Suppressor macrophage (primary cell): ENCODE data around the gene WFIKKN2.

Experiments
- DNase-seq, 4 experiments: peaks; one replicate each; pipeline ENCODE4 v3.0.0-alpha.2; 2020 to 2022

WFIKKN2 gene

GRCh38 chr17:50813583-50813982, 21.8 kb upstream of the WFIKKN2 start:
- DNase-seq = no peak

DNA sequence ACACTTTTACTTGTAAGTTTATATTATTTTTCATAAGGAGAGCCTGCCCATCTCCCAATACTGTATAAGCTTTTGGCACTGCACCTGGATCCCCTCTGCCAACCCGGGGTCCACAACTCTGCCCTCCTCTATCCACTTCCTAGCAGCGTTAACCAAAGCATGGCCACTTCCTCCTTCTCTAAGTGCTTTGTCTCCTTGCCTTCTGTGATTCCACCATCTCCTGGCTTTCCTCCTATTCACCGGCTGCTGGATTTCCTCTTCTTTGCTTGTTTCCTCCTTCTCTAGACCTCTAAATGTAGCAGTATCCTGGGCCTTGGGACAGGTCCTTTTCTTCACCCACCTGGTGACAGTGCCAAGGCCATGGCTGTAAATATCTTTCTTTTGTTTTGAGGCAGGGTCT, 20.0 kb upstream of the WFIKKN2 start:
- DNase-seq = peak in 3 of 4 experiments; percentile 38 to 55 (median 51)

DNA sequence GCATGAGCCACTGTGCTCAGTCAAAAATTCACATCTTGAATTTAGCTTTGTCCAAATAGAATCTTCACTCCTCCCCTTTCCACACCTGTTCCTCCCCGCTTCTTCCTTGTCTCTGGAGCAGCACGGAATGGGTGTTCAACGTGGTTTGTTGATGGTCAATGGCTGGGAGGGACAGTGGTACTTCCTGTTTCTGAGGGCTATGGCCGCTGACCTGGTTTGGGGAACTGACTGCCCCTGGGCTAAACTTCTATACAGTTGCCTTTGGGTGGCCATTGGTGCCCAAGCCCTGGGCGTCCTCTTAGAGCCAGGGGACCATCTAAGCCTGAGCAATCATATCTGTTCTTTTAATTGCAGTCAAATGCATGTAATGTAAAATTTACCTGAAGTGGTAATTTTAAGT, 19.1 kb upstream of the WFIKKN2 start:
- DNase-seq = peak; percentile 55 to 66 (median 63)

- DNase-seq = peak; percentile 28 to 73 (median 54)
These were observed 18.3 kb upstream of the WFIKKN2 start for GRCh38 chr17:50816771-50817751.

GRCh38 chr17:50817838-50818237, 17.5 kb upstream of the WFIKKN2 start:
- no peak for DNase-seq

DNA sequence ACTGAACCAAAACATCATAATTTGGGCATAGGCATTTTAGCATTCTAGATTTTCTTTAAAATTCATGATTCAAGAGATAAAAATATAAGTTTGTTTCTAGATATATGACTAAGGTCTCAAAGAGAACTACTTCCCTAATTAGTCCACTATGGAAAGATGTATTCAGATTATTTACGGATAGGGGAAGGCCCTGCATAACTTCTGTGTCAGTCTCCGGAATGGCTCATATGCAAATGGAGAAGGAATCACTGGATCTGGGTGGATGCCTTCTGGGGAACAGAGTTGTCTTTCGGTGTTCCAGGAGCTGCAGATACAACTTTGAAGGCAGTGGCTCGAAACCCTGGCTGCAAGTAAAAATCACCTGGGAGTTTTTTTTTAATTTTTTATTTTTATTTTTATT, 17.1 kb upstream of the WFIKKN2 start:
- peak; percentile 43 to 73 (median 52) for DNase-seq

- peak; percentile 60 to 89 (median 77) for DNase-seq
These were observed 16.3 kb upstream of the WFIKKN2 start for GRCh38 chr17:50818921-50819657.

DNA sequence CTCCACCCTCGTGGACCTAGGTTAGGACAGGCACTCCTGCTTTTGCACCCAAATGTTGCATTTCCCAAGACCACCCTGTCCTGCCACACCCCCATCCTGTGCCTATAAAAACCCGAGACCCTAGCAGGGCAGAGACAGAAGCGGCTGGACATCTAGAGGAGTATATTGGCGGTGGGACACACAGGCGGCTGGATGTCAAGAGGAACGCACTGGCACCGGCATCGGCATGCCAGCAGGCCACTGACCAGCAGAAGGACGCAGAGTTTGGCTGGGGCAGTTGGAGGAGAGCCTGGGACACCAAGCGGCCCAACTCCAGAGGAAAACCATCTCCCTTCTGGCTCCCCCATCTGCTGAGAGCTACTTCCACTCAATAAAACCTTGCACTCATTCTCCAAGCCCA, 14.7 kb upstream of the WFIKKN2 start:
- no peak for DNase-seq

GRCh38 chr17:50822550-50822949, 12.8 kb upstream of the WFIKKN2 start:
- DNase-seq = no peak

GRCh38 chr17:50824429-50824828, 11.0 kb upstream of the WFIKKN2 start:
- no peak for DNase-seq

DNA sequence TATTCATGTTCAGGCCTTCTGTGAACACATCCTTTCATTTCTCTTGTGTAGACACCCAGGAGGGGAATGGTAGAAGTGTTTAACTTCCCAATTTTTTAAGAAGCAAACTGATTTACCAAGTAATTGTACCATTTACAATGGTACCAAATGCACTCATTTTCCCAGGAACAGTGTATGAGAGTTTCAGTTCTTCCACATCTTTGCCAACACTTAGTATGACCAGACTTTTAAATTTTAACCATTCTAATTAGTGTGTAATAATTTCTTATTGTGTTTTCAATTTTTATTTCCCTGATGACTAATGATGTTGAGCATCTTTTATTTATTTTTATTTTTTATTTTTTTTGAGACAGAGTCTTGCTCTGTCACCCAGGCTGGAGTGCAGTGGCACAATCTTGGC, 10.2 kb upstream of the WFIKKN2 start:
- DNase-seq = no peak

- peak in 2 of 4 experiments; percentile 41 to 47 for DNase-seq
These were observed 6.7 kb upstream of the WFIKKN2 start for GRCh38 chr17:50828508-50829170.

GRCh38 chr17:50829332-50829731, 6.1 kb upstream of the WFIKKN2 start:
- peak; percentile 63 to 79 (median 76) for DNase-seq

DNA sequence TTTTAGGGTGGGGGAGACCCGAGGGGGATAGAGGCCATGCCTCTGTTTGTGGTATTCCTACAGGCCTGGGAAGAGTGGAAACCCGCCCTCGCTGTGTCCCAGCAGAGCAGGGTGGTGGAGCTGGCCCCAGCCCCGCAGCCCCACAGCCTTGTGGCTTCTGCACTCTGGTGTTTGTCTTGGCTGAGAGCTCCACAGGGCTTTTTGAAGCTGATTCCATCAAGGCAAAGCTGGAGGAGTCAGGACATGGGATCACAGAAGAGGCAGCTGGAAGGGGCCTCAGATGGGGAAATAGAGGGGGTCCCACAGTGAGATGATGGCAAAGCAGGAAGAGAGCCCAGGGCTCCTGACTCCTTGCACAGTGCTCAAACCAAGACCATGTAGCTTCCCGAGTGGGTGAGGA, 5.0 kb upstream of the WFIKKN2 start:
- DNase-seq = no peak

- DNase-seq = no peak
These were observed 4.4 kb upstream of the WFIKKN2 start for GRCh38 chr17:50830994-50831393.

- no peak for DNase-seq
These were observed 3.9 kb upstream of the WFIKKN2 start for GRCh38 chr17:50831471-50831928.

DNA sequence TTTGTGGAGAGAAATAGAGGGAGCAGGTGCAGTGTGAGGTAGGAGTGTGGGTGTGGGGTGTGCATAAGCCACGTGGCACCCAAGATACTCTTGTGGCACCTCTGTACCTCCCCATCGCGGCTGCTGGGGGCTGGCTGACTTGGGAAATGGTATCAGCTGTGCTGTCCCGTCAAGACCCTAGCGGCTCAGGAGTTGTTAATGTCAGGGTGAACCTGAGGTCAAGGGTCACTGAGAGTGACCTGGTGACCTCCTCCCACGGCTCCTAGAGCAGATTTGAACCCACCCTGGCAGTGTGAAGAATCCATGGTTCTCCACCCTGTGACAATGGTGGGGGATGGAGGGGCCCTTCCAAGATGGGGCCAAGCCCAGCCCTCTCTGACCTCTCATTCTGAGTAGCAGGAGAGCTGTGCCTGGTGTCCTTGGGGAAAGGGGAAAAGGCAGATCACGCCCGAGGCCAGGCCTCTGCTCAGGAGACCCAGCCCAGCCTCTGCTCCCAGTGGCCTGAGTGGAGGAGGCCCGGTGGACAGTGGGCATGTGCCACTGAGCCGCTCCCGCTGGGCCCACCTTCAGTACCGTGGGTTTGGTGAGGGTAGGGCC, 3.0 kb upstream of the WFIKKN2 start:
- DNase-seq = no peak

GRCh38 chr17:50832864-50833381, 2.5 kb upstream of the WFIKKN2 start:
- no peak for DNase-seq

GRCh38 chr17:50833510-50834428, 1.6 kb upstream of the WFIKKN2 start:
- no peak for DNase-seq

GRCh38 chr17:50834429-50835300, 721 bp upstream of the WFIKKN2 start:
- DNase-seq = no peak
